Endothelial cell of umbilical vein (primary cell): ENCODE data around the gene IQCN. TPM values are rescaled to one million over a fixed set of nuclear protein-coding genes. Genes with fewer than 3 reads are reported as not detected.

ENCODE experiments used
- BruUV-seq: library from RNA; stranded (reverse); fragments of 400-500 nt; replicated peaks from 2 replicates; lab custom pipeline; 2021; lab: Mats Ljungman, UMichigan
- CTCF ChIA-PET: fragments of 300-600, 350-600 bp; sonication (Branson Sonifier 250); formaldehyde crosslinking; loops from one replicate; lab custom pipeline; 2021; ENCODE audit warnings: antibody characterized with exemption, inconsistent platforms; lab: Charles Lee
- POLR2A ChIA-PET: fragments of 300-600, 350-600 bp; sonication (Branson Sonifier 250); formaldehyde crosslinking; loops from one replicate; lab custom pipeline; 2021; ENCODE audit warnings: antibody characterized with exemption, inconsistent platforms; lab: Charles Lee
- DNase-seq: peaks from one replicate; pipeline ENCODE4 v3.0.0-alpha.2; 2011; ENCODE audit warnings: low read depth, low spot score
- FAIRE-seq: peaks from 2 replicates; lab custom pipeline; 2011; peaks lifted over from hg19 to GRCh38; lab: Jason Lieb, UNC
- H2AFZ ChIP-seq: 2 replicates; pipeline ENCODE4 v1.6.0; 2012; ENCODE audit warnings: low read depth, low read length, control low read depth, inconsistent platforms
- H3K27ac ChIP-seq: 2 replicates; pipeline ENCODE4 v1.5.1; 2011; ENCODE audit warnings: low read depth, mild to moderate bottlenecking, control low read depth, low read length, moderate library complexity; ENCODE audit not compliant: insufficient read depth
- H3K27me3 ChIP-seq, 2 experiments: 2 replicates each; pipeline versions ENCODE4 v1.6.0 to v1.6.1; 2011; ENCODE audit warnings: low read length in 2 of 2, mixed read lengths in 1 of 2; ENCODE audit not compliant: control insufficient read depth in 2 of 2, insufficient read depth in 2 of 2
- H3K36me3 ChIP-seq, 2 experiments: 2 replicates in 1 of 2; 3 replicates in 1 of 2; pipeline ENCODE4 v1.5.1; 2011; ENCODE audit warnings: low read length in 2 of 2, mild to moderate bottlenecking in 1 of 2, moderate library complexity in 1 of 2; ENCODE audit not compliant: control insufficient read depth in 2 of 2, insufficient read depth in 2 of 2; ENCODE audit errors: extremely low read depth in 1 of 2
- H3K4me1 ChIP-seq: 3 replicates; pipeline ENCODE4 v1.5.1; 2011; ENCODE audit warnings: mild to moderate bottlenecking, low read length; ENCODE audit not compliant: control insufficient read depth, insufficient read depth; ENCODE audit errors: extremely low read depth
- H3K4me2 ChIP-seq: 2 replicates; pipeline ENCODE4 v1.6.1; 2011; ENCODE audit warnings: low read length, control low read depth, mixed read lengths; ENCODE audit not compliant: insufficient read depth
- H3K4me3 ChIP-seq, 3 experiments: fragments of 200-600 bp in 1 of 3; sonication (generic), shearing (Covaris generic) in 1 of 3; replicated peaks in 1 of 3; 2 replicates each; pipeline ENCODE4 v1.5.1; 2011 to 2016; ENCODE audit warnings: control low read depth in 3 of 3, low read length in 3 of 3, mild to moderate bottlenecking in 2 of 3, inconsistent platforms in 1 of 3, low read depth in 1 of 3, moderate library complexity in 1 of 3; ENCODE audit not compliant: insufficient read depth in 1 of 3
- H3K79me2 ChIP-seq: 2 replicates; pipeline ENCODE4 v1.6.0; 2012; ENCODE audit warnings: low read length, inconsistent platforms; ENCODE audit not compliant: control insufficient read depth, insufficient read depth
- H3K9ac ChIP-seq: replicated peaks from 2 replicates; pipeline ENCODE3; 2011; ENCODE audit warnings: low read length, control low read depth; ENCODE audit not compliant: insufficient read depth; ENCODE audit errors: extremely low read depth
- H3K9me1 ChIP-seq: replicated peaks from 3 replicates; pipeline ENCODE4 v1.6.0; 2011; ENCODE audit warnings: mild to moderate bottlenecking, low read length; ENCODE audit not compliant: control insufficient read depth, insufficient read depth; ENCODE audit errors: extremely low read depth
- H3K9me3 ChIP-seq: replicated peaks from 2 replicates; pipeline ENCODE4 v1.5.1; 2012; ENCODE audit warnings: low read length, inconsistent platforms; ENCODE audit not compliant: control insufficient read depth, insufficient read depth
- H4K20me1 ChIP-seq: replicated peaks from 2 replicates; pipeline ENCODE3; 2011; ENCODE audit warnings: mild to moderate bottlenecking, low read length; ENCODE audit not compliant: control insufficient read depth, insufficient read depth; ENCODE audit errors: extremely low read depth
- EZH2 ChIP-seq: IDR thresholded peaks from 2 replicates; pipeline ENCODE4 v1.6.1; 2012; ENCODE audit warnings: borderline replicate concordance, low read depth, mild to moderate bottlenecking, moderate library complexity, low read length, inconsistent platforms; ENCODE audit not compliant: severe bottlenecking
- FOS ChIP-seq: IDR thresholded peaks from 2 replicates; pipeline ENCODE4 v1.6.1; 2011; ENCODE audit warnings: mild to moderate bottlenecking, low read length, moderate library complexity, borderline replicate concordance; ENCODE audit not compliant: insufficient read depth
- GATA2 ChIP-seq: IDR thresholded peaks from 2 replicates; pipeline ENCODE4 v1.7.0; 2011; ENCODE audit warnings: low read depth, mild to moderate bottlenecking, moderate library complexity, mixed read lengths, low read length; ENCODE audit not compliant: insufficient read length, insufficient read depth
- JUN ChIP-seq: IDR thresholded peaks from 2 replicates; pipeline ENCODE4 v1.6.1; 2011; ENCODE audit warnings: borderline replicate concordance, low read depth; ENCODE audit not compliant: insufficient read length, insufficient read depth
- MYC ChIP-seq: IDR thresholded peaks from one replicate; pipeline ENCODE4 v1.6.1; 2011; ENCODE audit warnings: mild to moderate bottlenecking, low read depth, low read length
- POLR2A ChIP-seq: IDR thresholded peaks from 2 replicates; pipeline ENCODE4 v1.6.1; 2012; ENCODE audit warnings: low read depth, mild to moderate bottlenecking, control low read depth, low read length
- dilution Hi-C: fragments of 300-500 bp; cut with MboI; formaldehyde crosslinking; loops from one replicate; pipeline ENCODE4 v1.15.0; 2019; ENCODE audit warnings: low sequenced_read_pairs; ENCODE audit not compliant: extremely low pct_ligation_motif_present
- intact Hi-C: fragments of 100-400 bp; cut with micrococcal nuclease; formaldehyde crosslinking; loops from one replicate; pipeline ENCODE4 v1.10.0; 2022
- polyA plus RNA-seq, 4 experiments: library from polyadenylated mRNA; depleted of rRNA in 3 of 4; stranded (reverse) in 3 of 4; unstranded in 1 of 4; fragments of >200 nt; gene quantifications; 2 replicates each; pipeline versions ENCODE4 v1.2.1 to v1.2.3, GENCODE V29; 2011 to 2012; ENCODE audit warnings: missing spikeins in 1 of 4
- total RNA-seq: library from RNA; stranded (reverse); gene quantifications from 2 replicates; pipeline ENCODE4 v1.2.3, GENCODE V29; 2021

IQCN gene
- total and polyA plus RNA-seq, 2 donors (not counting 3 experiments of a cell fraction or from before 2014, with no cell fraction given), result 1.5 to 3.0 TPM

- no peak within 1 kb of the TSS for H2AFZ ChIP-seq
- H3K4me3 ChIP-seq, result no peak within 1 kb of the TSS
- ChIA-PET CTCF (interaction anchor here (2.2 to 3.9 kb wide), 2 partner anchors 8 to 26 kb away, joined by 10 to 27 read pairs; no protein-coding TSS in a partner anchor), POLR2A (no interaction called here)
- TF ChIP-seq EZH2 (peak; percentile 35), FOS (peak; percentile 35), GATA2 (no peak), POLR2A (no peak), JUN (no peak)
- FAIRE-seq (no peak), DNase-seq (peak; percentile 24)
- intact Hi-C loops, result no loop called here
- H3K36me3 ChIP-seq, result no peaks in the 10 kb centered on the region
- peaks cover 9% of the 10 kb centered on the region for H3K4me1 ChIP-seq
- dilution Hi-C loops, result no loop called here
- no peaks in the 10 kb centered on the region for H3K9me1 ChIP-seq
- H3K4me2 ChIP-seq, result no peak within 1 kb of the TSS
- peaks cover 5% of the 10 kb centered on the region in 2 experiments for H3K27me3 ChIP-seq
- no peak within 1 kb of the TSS for H3K27ac ChIP-seq
- H4K20me1 ChIP-seq, result no peaks in the 10 kb centered on the region
- no peaks in the 10 kb centered on the region for H3K79me2 ChIP-seq
- H3K9ac ChIP-seq, result no peak within 1 kb of the TSS
- BruUV-seq, result no TSS peak
- no peaks in the 10 kb centered on the region for H3K9me3 ChIP-seq
Observed at GRCh38 chr19:18225702-18226468, 48.4 kb downstream of the IQCN start, which contains the start of gene PDE4C. TSS of gene PDE4C (minus strand) at chr19:18226438. CDS start at chr19:18226415, 23 bp downstream.

- Histone ChIP-seq H3K4me3 (no peak overlapping the region), H3K4me1 (peaks cover 9% of the 10 kb centered on the region), H3K4me2 (no peak overlapping the region), H3K27me3 (peaks cover 5% of the 10 kb centered on the region in 2 experiments), H3K79me2 (no peaks in the 10 kb centered on the region), H3K9ac (no peak overlapping the region), H3K27ac (no peak overlapping the region), H3K9me3 (no peaks in the 10 kb centered on the region), H3K9me1 (no peaks in the 10 kb centered on the region), H3K36me3 (no peaks in the 10 kb centered on the region), H2AFZ (no peak overlapping the region), H4K20me1 (no peaks in the 10 kb centered on the region)
- dilution Hi-C loops (no loop called here), intact Hi-C loops (no loop called here)
- no TSS peak for BruUV-seq
- DNase-seq, result no peak
- TF ChIP-seq MYC, result no peak
- no peak for TF ChIP-seq JUN
- TF ChIP-seq FOS, result no peak
- FAIRE-seq, result no peak
- POLR2A ChIA-PET, result no interaction called here
- CTCF ChIA-PET, result interaction anchor here (1.5 to 3.9 kb wide), 4 partner anchors 8 to 54 kb away, joined by 4 to 27 read pairs (median 13); no protein-coding TSS in a partner anchor
Observed at GRCh38 chr19:18225355-18225701, 48.9 kb downstream of the IQCN start.
